GM12892 (cell line): Measurements from ENCODE around the gene EFL1.
A peak's percentile ranks its signal among the peaks of the same experiment; 100 is the strongest.
"Not testable (repeated sequence)": the region's sequence is repeated elsewhere in the genome, so short reads cannot be mapped to it uniquely, and the experiment has no call there.

Experiments
- DNase-seq: peaks from one replicate; pipeline ENCODE4 v3.0.0; 2011; ENCODE audit not compliant: insufficient read length
- FAIRE-seq: peaks from 2 replicates; lab custom pipeline; 2011; peaks lifted over from hg19 to GRCh38; lab: Jason Lieb, UNC
- POLR2A ChIP-seq: IDR thresholded peaks from 2 replicates; pipeline ENCODE4 v1.6.1; 2011; ENCODE audit warnings: low read depth, low read length, control low read depth
- POLR2AphosphoS5 ChIP-seq: IDR thresholded peaks from 2 replicates; pipeline ENCODE4 v1.6.1; 2011; ENCODE audit warnings: low read depth, low read length, control low read depth
- TAF1 ChIP-seq: IDR thresholded peaks from 2 replicates; pipeline ENCODE4 v1.6.1; 2011; ENCODE audit warnings: low read depth, mild to moderate bottlenecking, control low read depth, low read length, borderline replicate concordance

Gene EFL1

GRCh38 chr15:82298520-82298919 lies 36.0 kb upstream of the EFL1 start:
- TF ChIP-seq TAF1 (no peak), POLR2AphosphoS5 (no peak), POLR2A (no peak)
- DNase-seq (no peak), FAIRE-seq (no peak)

GRCh38 chr15:82298032-82298431 lies 35.5 kb upstream of the EFL1 start:
- no peak for TF ChIP-seq POLR2AphosphoS5
- no peak for TF ChIP-seq TAF1
- no peak for TF ChIP-seq POLR2A

GRCh38 chr15:82297546-82297945 lies 35.0 kb upstream of the EFL1 start:
- FAIRE-seq, result no peak
- no peak for DNase-seq
- TF ChIP-seq POLR2AphosphoS5 (no peak), TAF1 (no peak), POLR2A (no peak)

More at GRCh38 chr15:82298032-82298431, 35.5 kb upstream of the EFL1 start:
- no peak for FAIRE-seq
- DNase-seq, result no peak

GRCh38 chr15:82294061-82294690 lies 31.6 kb upstream of the EFL1 start:
- FAIRE-seq, result no peak
- TF ChIP-seq POLR2AphosphoS5 (no peak), POLR2A (no peak), TAF1 (no peak)
- no peak for DNase-seq

GRCh38 chr15:82292271-82292670 lies 29.7 kb upstream of the EFL1 start:
- DNase-seq (no peak), FAIRE-seq (no peak)
- TF ChIP-seq POLR2AphosphoS5 (no peak), POLR2A (no peak), TAF1 (no peak)

GRCh38 chr15:82288202-82288601 lies 25.7 kb upstream of the EFL1 start:
- FAIRE-seq, DNase-seq: not testable (repeated sequence)

GRCh38 chr15:82286475-82286874 lies 23.9 kb upstream of the EFL1 start:
- DNase-seq, result not testable (repeated sequence)
- peak; percentile 98 for FAIRE-seq

GRCh38 chr15:82284381-82284780 lies 21.8 kb upstream of the EFL1 start:
- DNase-seq, FAIRE-seq: not testable (repeated sequence)

- not testable (repeated sequence) for FAIRE-seq, DNase-seq
Measured at GRCh38 chr15:82282386-82282785, 19.9 kb upstream of the EFL1 start.

- peak; percentile 92 for FAIRE-seq
- not testable (repeated sequence) for DNase-seq
Measured at GRCh38 chr15:82281276-82281675, 18.7 kb upstream of the EFL1 start.

- TF ChIP-seq POLR2A (no peak), TAF1 (no peak), POLR2AphosphoS5 (no peak)
- FAIRE-seq (no peak), DNase-seq (no peak)
Measured at GRCh38 chr15:82275410-82275809, 12.9 kb upstream of the EFL1 start.

GRCh38 chr15:82272154-82272553 lies 9.6 kb upstream of the EFL1 start:
- DNase-seq, result no peak
- no peak for TF ChIP-seq POLR2AphosphoS5
- TF ChIP-seq POLR2A, result no peak
- TF ChIP-seq TAF1, result no peak
- no peak for FAIRE-seq

GRCh38 chr15:82268454-82268853 lies 5.9 kb upstream of the EFL1 start:
- FAIRE-seq, result peak; percentile 33

GRCh38 chr15:82267137-82267536 lies 4.6 kb upstream of the EFL1 start:
- FAIRE-seq, DNase-seq: not testable (repeated sequence)

More at GRCh38 chr15:82268454-82268853, 5.9 kb upstream of the EFL1 start:
- DNase-seq, result not testable (repeated sequence)
